ENCODE measurements around the gene PNRC1.

GRCh38 chr6:89079511-89080234, 878 bp upstream of the PNRC1 start:
- TF ChIP-seq CTCF (conservative IDR thresholded peaks at IDR 0.05 in 1 of 2, IDR thresholded peaks at IDR 0.05 in 1 of 2; ENCODE audit: extremely low read depth in 1 of 2, insufficient read depth in 1 of 2, low read depth in 1 of 2, low read length in 2 of 2) (no peak), EZH2 (IDR thresholded peaks at IDR 0.05; ENCODE audit: borderline replicate concordance, low read length) (no peak)
